AG04449 (cell line): ENCODE measurements around the gene C12orf75.
A peak's percentile ranks its signal among the peaks of the same experiment; 100 is the strongest.

Source experiments
- CTCF ChIA-PET: fragments of 350-600 bp; formaldehyde crosslinking; extraction: SDS; loops from one replicate; lab custom pipeline; 2021; ENCODE audit warnings: antibody characterized with exemption; lab: Yijun Ruan, JAX
- POLR2A ChIA-PET: fragments of 400-600, 350-600 bp; formaldehyde crosslinking; extraction: SDS; loops from one replicate; lab custom pipeline; 2020; ENCODE audit warnings: antibody characterized with exemption, inconsistent platforms; lab: Yijun Ruan, JAX
- DNase-seq: peaks from one replicate; pipeline ENCODE4 v3.0.0-alpha.2; 2010; ENCODE audit warnings: low read depth, low spot score
- H3K4me3 ChIP-seq: 2 replicates; pipeline ENCODE4 v1.5.1; 2011; ENCODE audit warnings: low read depth, mild to moderate bottlenecking, control low read depth, low read length
- TF ChIP-seq, protein P1 (sequence below): IDR thresholded peaks from one replicate; pipeline ENCODE4 v1.5.1; 2011; ENCODE audit warnings: mild to moderate bottlenecking, moderate library complexity, low read length, control low read depth, inconsistent platforms; ENCODE audit not compliant: insufficient read depth; ENCODE audit errors: missing control alignments

Gene C12orf75

DNA sequence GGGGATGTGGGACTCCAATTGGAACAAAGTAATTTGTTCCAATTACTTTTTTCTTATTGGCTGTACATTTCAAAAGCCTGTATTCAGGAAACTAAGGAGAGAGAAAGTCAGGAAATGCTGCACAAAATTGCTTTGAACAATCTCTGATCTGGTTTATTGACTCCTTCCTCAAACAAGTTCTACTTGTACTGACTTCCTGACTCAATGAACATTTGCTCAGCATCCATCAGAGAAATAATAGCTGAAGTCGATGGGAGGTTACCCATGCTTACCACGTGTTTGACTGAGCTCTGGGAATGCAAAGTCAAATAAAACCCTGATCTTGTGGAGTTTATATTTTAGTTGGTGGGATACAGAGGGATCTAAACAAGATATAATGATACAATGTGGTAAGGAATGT is 15.4 kb upstream of the C12orf75 start:
- TF ChIP-seq, protein P1, sequence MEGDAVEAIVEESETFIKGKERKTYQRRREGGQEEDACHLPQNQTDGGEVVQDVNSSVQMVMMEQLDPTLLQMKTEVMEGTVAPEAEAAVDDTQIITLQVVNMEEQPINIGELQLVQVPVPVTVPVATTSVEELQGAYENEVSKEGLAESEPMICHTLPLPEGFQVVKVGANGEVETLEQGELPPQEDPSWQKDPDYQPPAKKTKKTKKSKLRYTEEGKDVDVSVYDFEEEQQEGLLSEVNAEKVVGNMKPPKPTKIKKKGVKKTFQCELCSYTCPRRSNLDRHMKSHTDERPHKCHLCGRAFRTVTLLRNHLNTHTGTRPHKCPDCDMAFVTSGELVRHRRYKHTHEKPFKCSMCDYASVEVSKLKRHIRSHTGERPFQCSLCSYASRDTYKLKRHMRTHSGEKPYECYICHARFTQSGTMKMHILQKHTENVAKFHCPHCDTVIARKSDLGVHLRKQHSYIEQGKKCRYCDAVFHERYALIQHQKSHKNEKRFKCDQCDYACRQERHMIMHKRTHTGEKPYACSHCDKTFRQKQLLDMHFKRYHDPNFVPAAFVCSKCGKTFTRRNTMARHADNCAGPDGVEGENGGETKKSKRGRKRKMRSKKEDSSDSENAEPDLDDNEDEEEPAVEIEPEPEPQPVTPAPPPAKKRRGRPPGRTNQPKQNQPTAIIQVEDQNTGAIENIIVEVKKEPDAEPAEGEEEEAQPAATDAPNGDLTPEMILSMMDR = no peak
- DNase-seq = no peak
- H3K4me3 ChIP-seq = no peak overlapping the region
- ChIA-PET CTCF (no interaction called here), POLR2A (no interaction called here)

- ChIA-PET POLR2A (no interaction called here), CTCF (no interaction called here)
These were observed 14.8 kb upstream of the C12orf75 start for GRCh38 chr12:105315726-105316125.

GRCh38 chr12:105316931-105317852 is 13.3 kb upstream of the C12orf75 start:
- TF ChIP-seq, protein P1 = no peak
- H3K4me3 ChIP-seq = no peak overlapping the region
- peak; percentile 33 for DNase-seq
- POLR2A ChIA-PET = interaction anchor here (0.6 to 1.8 kb wide), 4 partner anchors 15 to 681 kb away, joined by 3 to 10 read pairs (median 4); no protein-coding TSS in a partner anchor
- CTCF ChIA-PET = interaction anchor here (0.9 kb wide), 1 partner anchor 65 kb away, joined by 3 read pairs; no protein-coding TSS in a partner anchor

More at GRCh38 chr12:105315726-105316125, 14.8 kb upstream of the C12orf75 start:
- no peak overlapping the region for H3K4me3 ChIP-seq
- no peak for DNase-seq
- TF ChIP-seq, protein P1 = no peak

DNA sequence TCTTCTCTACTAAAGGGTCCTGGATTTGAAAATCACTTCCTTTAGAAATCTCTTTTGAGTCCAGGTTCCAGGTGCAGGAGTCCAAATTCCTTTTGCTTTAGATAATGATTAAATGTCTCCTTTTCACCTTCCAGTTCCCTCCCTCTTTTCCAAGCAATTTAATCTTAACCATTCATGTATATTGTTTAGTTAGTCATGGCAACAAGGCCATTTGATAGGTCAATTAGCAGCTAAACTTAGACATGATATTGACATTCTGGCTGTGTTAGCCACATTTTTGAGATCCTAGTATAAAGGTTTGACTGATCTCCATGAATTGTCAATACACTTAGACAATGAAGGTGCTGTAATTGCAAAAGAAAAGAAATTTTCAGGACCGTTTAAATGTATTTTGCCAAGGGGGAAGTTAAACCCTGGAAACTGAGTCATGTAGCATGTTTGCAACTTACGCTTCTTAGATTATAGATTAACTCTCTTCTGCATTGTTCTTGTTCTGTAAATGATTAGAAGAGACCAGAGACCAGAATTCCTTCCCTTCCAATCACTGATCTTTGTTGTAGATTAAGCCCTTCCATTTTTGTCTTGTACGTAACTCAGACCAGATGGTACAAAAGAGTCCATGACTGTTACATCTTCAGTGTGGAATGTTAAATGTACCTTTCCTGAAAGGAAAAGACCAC is 12.4 kb upstream of the C12orf75 start:
- TF ChIP-seq, protein P1 = no peak
- DNase-seq = no peak
- ChIA-PET CTCF (no interaction called here), POLR2A (interaction anchor here (0.6 to 1.8 kb wide), 4 partner anchors 14 to 98 kb away, joined by 3 to 10 read pairs (median 4); no protein-coding TSS in a partner anchor)
- H3K4me3 ChIP-seq = no peak overlapping the region

- DNase-seq = no peak
- TF ChIP-seq, protein P1 = no peak
- no peak overlapping the region for H3K4me3 ChIP-seq
- ChIA-PET POLR2A (interaction anchor here (0.6 kb wide), 1 partner anchor 64 kb away, joined by 3 read pairs; no protein-coding TSS in a partner anchor), CTCF (no interaction called here)
These were observed 11.6 kb upstream of the C12orf75 start for GRCh38 chr12:105318651-105319483.
